Measurements from ENCODE around the gene PBX3.

GRCh38 chr9:125744616-125745015 is 2.6 kb upstream of the PBX3 start:
- TF ChIP-seq CTCF (conservative IDR thresholded peaks at IDR 0.05; ENCODE audit: low read length) (no peak), EZH2phosphoT487 (IDR thresholded peaks at IDR 0.05; ENCODE audit: borderline replicate concordance) (no peak)
